Heart right ventricle (tissue), 16 donors: Measurements from ENCODE around the gene PNKD. TPM values are rescaled to one million over a fixed set of nuclear protein-coding genes. Genes with fewer than 3 reads are reported as not detected.

Experiments used
- ATAC-seq, 8 donors: fragments of 200-7000 bp; cut with Tn5 transposase; one replicate each; pipeline ENCODE4 v1.9.1; 2020; ENCODE audit warnings: mild to moderate bottlenecking in 8 of 8, moderate library complexity in 8 of 8, moderate number of reproducible peaks in 1 of 8
- DNase-seq, 2 donors: peaks; one replicate each; pipeline ENCODE4 v3.0.0-alpha.2; 2020
- H3K27ac ChIP-seq, 10 donors: fragments of 200-600 bp; sonication (generic) in 2 of 10; one replicate each; pipeline versions ENCODE4 v1.5.0 to v1.8.0; 2020 to 2022; ENCODE audit warnings: mild to moderate bottlenecking in 3 of 10
- H3K27me3 ChIP-seq, 7 donors: fragments of 200-600 bp; one replicate each; pipeline ENCODE4 v1.8.0; 2021 to 2022; ENCODE audit warnings: mild to moderate bottlenecking in 2 of 7
- H3K36me3 ChIP-seq, 9 donors: fragments of 200-600 bp; sonication (generic) in 1 of 9; one replicate each; pipeline versions ENCODE4 v1.5.0 to v1.8.0; 2020 to 2022; ENCODE audit warnings: mild to moderate bottlenecking in 2 of 9
- H3K4me1 ChIP-seq, 9 donors: fragments of 200-600 bp; sonication (generic) in 1 of 9; one replicate each; pipeline versions ENCODE4 v1.5.0 to v1.8.0; 2020 to 2022; ENCODE audit warnings: mild to moderate bottlenecking in 4 of 9
- H3K4me3 ChIP-seq, 10 donors: fragments of 200-600 bp; sonication (generic) in 2 of 10; one replicate each; pipeline versions ENCODE4 v1.5.0 to v1.8.0; 2020 to 2022; ENCODE audit warnings: mild to moderate bottlenecking in 7 of 10, moderate library complexity in 2 of 10
- H3K9me3 ChIP-seq, 11 donors: fragments of 200-600 bp in 10 of 11; sonication (generic) in 2 of 11; one replicate each; pipeline versions ENCODE4 v1.5.0 to v1.8.0; 2013 to 2022; ENCODE audit warnings: mild to moderate bottlenecking in 2 of 11, control low read depth in 1 of 11, moderate library complexity in 1 of 11
- WGBS, 2 donors: extraction: QIAGEN DNeasy Blood & Tissue Kit; methylation state at CpG; one replicate each; pipeline ENCODE4 v1.1.7; 2013; ENCODE audit warnings: inconsistent platforms in 1 of 2; 5-methylcytosine and 5-hydroxymethylcytosine counted together
- intact Hi-C, 10 donors: fragments of 100-400 bp; cut with DNase I; formaldehyde crosslinking; loops; one replicate each; pipeline versions ENCODE4 v1.11.1 to v1.14.2; 2022
- polyA plus RNA-seq, 2 donors: library from polyadenylated mRNA; stranded (reverse); fragments of 200-250 nt; gene quantifications; one replicate each; pipeline ENCODE4 v1.2.3, GENCODE V29; 2013
- total RNA-seq, 10 donors: library from RNA; stranded (reverse); fragmentation: NEBNext Ultra II Directional in 3 of 10; extraction: Animal tissue kit (Norgen Biotek cat#: 25700) in 3 of 10; gene quantifications; one replicate each; pipeline versions ENCODE4 v1.2.1 to v1.2.4, GENCODE V29; 2021 to 2023
- TF ChIP-seq, protein P1 (sequence below), 9 donors: fragments of 200-600 bp; sonication (generic) in 2 of 9; IDR thresholded peaks; one replicate each; pipeline versions ENCODE4 v1.5.0 to v1.8.0; 2021 to 2022; ENCODE audit warnings: antibody characterized with exemption in 9 of 9, mild to moderate bottlenecking in 5 of 9, moderate library complexity in 1 of 9
- donor health status: Arrhythmogenic right ventricular cardiomyopathy.
- donor health status: ischemic (EF 13 %, LVEDD 7.1; RV severe dilation, severe dysfunction).
- donor health status: healthy with polysubstance abuse.
- donor health status: DM: no; HTN: yes; CAD: no.
- donor health status: DM: no; HTN: no; CAD: no.
- donor health status: ischemic (EF 25% LVEDD 6.9; RV normal size, moderate dysfunction).
- donor health status: ischemic (EF 25% LVEDD 5.7; RV mildly dilated, moderate dysfunction).
- donor health status: healthy.
- donor health status: DM: yes; HTN: yes; CAD: no.
- donor health status: Ischemic cardiomyopathy.
- donor health status: ischemic (EF 35%, LVEDD 5.7; RV mildly dilated, moderate dysfunction).
- donor health status: nonischemic (EF 11% LVEDD 7.7; RV severe dilation, severe dysfunction).
- donor health status: DM: yes; HTN: yes; CAD: no.
- donor health status: PGD.
- donor health status: ischemic (EF 29% LVEDD 5.4; RV normal size, mild dysfunction).
- donor health status: nonischemic (EF 23%, LVEDD 6.1; RV moderate dilation, normal function).

Gene PNKD
- total and polyA plus RNA-seq, 12 donors, result 56.9 to 138 (median 75.7) TPM

DNA sequence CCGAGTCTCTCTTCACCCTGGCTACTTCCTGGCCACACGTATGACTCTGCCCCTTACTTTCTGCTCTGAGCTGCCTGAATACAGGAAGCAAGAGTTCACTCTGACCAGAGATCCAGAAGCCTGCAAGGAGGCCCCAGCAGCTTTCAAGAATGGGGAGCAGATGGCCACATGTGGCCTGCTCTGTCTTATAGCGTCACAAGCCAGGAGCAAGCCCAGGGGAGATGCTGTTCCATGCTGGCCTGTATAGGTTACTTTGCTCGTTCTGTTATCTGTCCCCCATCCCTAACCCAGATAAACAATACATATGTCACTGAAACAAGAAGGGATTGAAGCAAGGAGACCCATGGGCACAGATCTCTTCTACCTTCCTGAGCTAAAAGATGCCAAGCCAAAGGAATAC lies 4.3 kb downstream of the PNKD start:
- DNase-seq, result no peak
- Histone ChIP-seq H3K27ac (peak overlapping the region in 7 of 10 donors; percentile 10 to 90 (median 28)), H3K36me3 (peaks cover 0 to 72% (median 53%) of the 10 kb centered on the region in 9 donors), H3K27me3 (no peaks in the 10 kb centered on the region), H3K4me1 (peaks cover 12 to 45% (median 38%) of the 10 kb centered on the region in 9 donors), H3K9me3 (no peaks in the 10 kb centered on the region), H3K4me3 (no peak overlapping the region)
- intact Hi-C loops, result loop anchor here in 6 of 10 donors (5.0 to 10.0 kb wide), 4 partner anchors 87 to 380 kb away; partner anchors contain the start of genes CTDSP1 (in 6 of the 6), BCS1L (in 1 of the 6) and ZNF142 (in 1 of the 6)
- 55 to 64% methylated on average over 4 of the region's 4 CpGs for WGBS, 2 donors
- no peak for ATAC-seq
- TF ChIP-seq, protein P1, sequence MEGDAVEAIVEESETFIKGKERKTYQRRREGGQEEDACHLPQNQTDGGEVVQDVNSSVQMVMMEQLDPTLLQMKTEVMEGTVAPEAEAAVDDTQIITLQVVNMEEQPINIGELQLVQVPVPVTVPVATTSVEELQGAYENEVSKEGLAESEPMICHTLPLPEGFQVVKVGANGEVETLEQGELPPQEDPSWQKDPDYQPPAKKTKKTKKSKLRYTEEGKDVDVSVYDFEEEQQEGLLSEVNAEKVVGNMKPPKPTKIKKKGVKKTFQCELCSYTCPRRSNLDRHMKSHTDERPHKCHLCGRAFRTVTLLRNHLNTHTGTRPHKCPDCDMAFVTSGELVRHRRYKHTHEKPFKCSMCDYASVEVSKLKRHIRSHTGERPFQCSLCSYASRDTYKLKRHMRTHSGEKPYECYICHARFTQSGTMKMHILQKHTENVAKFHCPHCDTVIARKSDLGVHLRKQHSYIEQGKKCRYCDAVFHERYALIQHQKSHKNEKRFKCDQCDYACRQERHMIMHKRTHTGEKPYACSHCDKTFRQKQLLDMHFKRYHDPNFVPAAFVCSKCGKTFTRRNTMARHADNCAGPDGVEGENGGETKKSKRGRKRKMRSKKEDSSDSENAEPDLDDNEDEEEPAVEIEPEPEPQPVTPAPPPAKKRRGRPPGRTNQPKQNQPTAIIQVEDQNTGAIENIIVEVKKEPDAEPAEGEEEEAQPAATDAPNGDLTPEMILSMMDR (IDR thresholded peaks at IDR 0.05), result no peak

DNA sequence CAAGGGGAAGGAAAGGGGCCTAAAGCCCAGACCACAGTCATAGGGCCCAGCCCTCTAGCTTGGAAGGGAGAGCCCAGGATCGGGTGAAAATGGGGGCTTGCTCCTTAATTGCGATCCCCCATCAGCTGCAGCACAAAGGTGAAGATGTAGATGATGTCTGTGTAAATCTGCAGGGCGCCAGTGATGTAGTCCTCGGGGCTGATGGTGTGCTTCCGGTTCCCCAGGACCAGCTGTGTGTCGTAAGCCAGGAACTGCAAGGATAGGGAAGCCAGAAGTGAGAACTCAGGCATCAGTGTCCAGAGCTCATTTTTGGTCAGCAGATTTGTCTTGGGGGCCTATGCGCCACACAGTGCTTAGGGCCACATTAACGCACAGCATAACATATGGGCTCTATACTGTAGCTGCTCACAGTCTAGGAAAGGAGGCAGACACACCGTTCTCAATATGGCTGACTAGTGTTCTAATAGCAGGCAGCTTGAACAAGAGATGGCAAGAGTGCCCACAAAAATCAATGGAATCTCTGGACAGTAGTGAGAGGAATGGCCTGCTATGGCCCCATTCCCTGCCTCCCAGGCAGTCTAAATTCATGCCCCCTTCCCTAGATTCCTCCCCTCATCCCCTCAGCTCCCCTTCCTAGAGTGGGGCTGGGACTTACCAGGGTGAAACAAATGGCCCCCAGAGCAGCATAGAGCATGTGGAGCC lies 5.2 kb downstream of the PNKD start:
- peak overlapping the region in 5 of 10 donors; percentile 10 to 90 (median 41) for H3K27ac ChIP-seq
- H3K27me3 ChIP-seq, result no peaks in the 10 kb centered on the region
- intact Hi-C loops, result loop anchor here in 2 of 10 donors (10.0 kb wide), 2 partner anchors 189 to 379 kb away; partner anchors contain the start of genes BCS1L (in 1 of the 2) and ZNF142 (in 1 of the 2)
- 80 to 85% methylated on average over 9 of the region's 9 CpGs for WGBS, 2 donors
- peaks cover 12 to 45% (median 39%) of the 10 kb centered on the region in 9 donors for H3K4me1 ChIP-seq
- no peak for ATAC-seq
- TF ChIP-seq, protein P1 (IDR thresholded peaks at IDR 0.05), result no peak
- H3K36me3 ChIP-seq, result peaks cover 2 to 81% (median 58%) of the 10 kb centered on the region in 9 donors
- no peak for DNase-seq
- no peak overlapping the region for H3K4me3 ChIP-seq
- no peaks in the 10 kb centered on the region for H3K9me3 ChIP-seq

DNA sequence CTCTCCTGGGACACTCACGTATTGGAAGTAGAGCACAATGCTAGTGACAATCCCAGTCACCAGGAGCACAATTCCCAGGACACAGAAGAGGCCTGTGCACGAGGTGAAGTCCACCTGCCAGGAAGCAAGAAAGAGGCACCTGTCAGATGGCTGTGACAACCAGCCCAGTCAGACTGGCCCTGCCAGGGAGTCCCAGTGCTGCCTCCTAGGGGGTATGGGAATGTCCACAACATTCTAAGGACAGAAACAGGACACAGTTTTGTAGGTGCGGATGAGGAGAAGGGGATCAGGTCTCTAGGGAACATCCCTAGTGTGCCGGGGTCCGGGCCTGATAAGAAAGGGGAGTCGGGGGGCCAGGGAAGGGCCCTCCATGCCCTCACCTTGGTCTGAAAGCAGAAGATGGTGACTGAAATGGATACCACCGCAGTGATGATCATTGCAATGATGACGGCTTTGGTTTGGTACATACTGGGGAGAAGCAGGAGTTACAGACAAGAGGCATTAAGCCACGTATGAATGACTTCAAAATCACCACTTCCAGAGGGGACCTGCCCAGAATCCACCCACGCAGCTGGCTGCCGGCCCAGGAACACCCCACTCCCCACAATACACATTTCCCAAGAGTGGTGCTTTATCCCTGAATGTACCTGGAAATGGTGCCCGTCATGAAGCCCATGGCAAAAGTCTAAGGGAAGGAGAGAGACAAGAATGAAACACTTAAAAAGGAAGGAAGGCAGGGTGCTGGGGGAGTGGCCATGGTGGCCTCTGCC lies 6.9 kb downstream of the PNKD start:
- peak overlapping the region in 1 of 10 donors; percentile 17 for H3K27ac ChIP-seq
- H3K4me1 ChIP-seq, result peaks cover 17 to 41% (median 34%) of the 10 kb centered on the region in 9 donors
- TF ChIP-seq, protein P1 (IDR thresholded peaks at IDR 0.05), result no peak
- no peak for DNase-seq
- intact Hi-C loops, result loop anchor here in 2 of 10 donors (10.0 kb wide), 2 partner anchors 188 to 378 kb away; partner anchors contain the start of genes BCS1L (in 1 of the 2) and ZNF142 (in 1 of the 2)
- no peaks in the 10 kb centered on the region for H3K9me3 ChIP-seq
- WGBS, 2 donors, result 77 to 79% methylated on average over 12 of the region's 12 CpGs
- H3K27me3 ChIP-seq, result no peaks in the 10 kb centered on the region
- H3K36me3 ChIP-seq, result peaks cover 6 to 94% (median 70%) of the 10 kb centered on the region in 9 donors
- ATAC-seq, result no peak
- H3K4me3 ChIP-seq, result no peak overlapping the region

DNA sequence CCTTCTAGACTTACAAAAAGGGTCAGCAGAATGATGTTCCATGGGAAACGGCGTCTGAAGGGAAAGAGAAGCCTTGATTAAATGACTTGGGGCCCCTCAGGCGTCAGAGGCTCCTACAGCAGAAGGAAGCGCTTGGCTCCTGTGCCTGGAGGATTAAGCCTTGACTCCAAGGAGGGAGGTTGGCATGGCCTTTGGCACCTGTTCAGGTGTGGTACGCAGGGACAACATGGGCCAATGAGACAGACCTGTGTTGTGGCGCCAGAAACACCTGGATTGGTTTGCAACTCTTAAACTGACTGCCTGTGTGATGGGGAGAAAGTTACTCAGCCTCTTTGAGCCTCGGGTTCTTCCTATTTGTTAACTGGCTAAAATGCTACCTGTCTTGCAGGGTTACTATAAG lies 7.6 kb downstream of the PNKD start:
- intact Hi-C loops, result loop anchor here in 2 of 10 donors (10.0 kb wide), 2 partner anchors 187 to 377 kb away; partner anchors contain the start of genes BCS1L (in 1 of the 2) and ZNF142 (in 1 of the 2)
- TF ChIP-seq, protein P1 (IDR thresholded peaks at IDR 0.05), result no peak
- Histone ChIP-seq H3K9me3 (no peaks in the 10 kb centered on the region), H3K4me1 (peaks cover 20 to 41% (median 34%) of the 10 kb centered on the region in 9 donors), H3K36me3 (peaks cover 6 to 100% (median 70%) of the 10 kb centered on the region in 9 donors), H3K27me3 (no peaks in the 10 kb centered on the region), H3K27ac (no peak overlapping the region), H3K4me3 (no peak overlapping the region)
- 80 to 89% methylated on average over 7 of the region's 7 CpGs for WGBS, 2 donors
- DNase-seq (no peak), ATAC-seq (no peak)
